Measurements from ENCODE around the gene MAP3K12.
A peak's percentile ranks its signal among the peaks of the same experiment; 100 is the strongest.

DNA sequence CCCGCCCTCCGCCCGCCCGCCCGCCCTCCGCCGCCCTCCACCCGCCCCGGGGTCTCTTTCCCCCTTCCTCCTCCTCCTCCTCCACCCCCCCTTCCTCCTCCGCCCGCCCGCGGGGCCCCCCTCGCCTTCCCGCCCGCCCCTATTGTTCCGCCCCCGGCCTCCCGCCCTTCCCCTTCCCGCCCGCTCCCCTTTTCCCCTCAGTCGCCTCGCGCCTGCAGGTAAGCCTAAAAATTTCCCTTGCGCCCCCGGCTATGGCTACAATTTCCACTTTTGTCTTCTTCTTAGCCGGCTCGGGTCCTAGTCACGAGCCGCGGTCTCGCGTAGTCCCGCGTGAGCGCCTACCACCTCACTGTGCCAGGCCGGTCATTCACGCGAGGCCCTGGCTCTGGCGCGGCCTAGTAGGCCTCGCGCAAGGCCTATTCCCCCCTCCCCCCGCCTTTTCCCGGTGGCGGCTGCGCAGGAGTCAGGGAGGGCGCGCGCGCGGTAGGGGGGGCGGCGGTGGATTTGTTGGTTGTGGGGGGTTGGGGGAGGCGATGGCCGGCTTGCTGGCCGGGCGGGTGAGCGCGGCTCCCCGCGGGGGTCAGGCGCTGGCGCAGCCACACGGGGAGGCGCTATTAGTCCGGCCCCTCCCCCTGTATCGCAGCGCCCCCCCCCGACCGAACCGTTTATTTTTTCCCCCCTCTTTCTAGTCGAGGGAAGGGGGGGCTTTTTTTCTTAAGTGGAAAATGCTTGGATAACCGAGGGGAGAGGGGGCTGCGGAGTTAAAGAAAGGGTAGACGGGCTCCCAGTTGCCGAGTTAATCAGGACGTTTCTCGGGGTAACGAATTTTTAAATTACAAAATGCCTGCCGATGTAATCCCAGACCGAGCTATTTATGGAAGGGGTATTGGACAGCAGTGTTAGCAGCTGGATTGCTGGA is 46.8 kb downstream of the MAP3K12 start:
- TF ChIP-seq YY1 (IDR thresholded peaks at IDR 0.05; ENCODE audit: low read depth) (peak; percentile 70), TAF1 (IDR thresholded peaks at IDR 0.05; ENCODE audit: low read depth) (peak; percentile 62; the same call in 1 of the 2 replicates), REST (IDR thresholded peaks at IDR 0.05; ENCODE audit: low read depth) (no peak), USF1 (IDR thresholded peaks at IDR 0.05) (peak; percentile 10; the same call in 1 of the 2 replicates), MAX (IDR thresholded peaks at IDR 0.05) (peak; percentile 81), CEBPB (IDR thresholded peaks at IDR 0.05) (no peak; the same call in 1 of the 2 replicates), RAD21 (IDR thresholded peaks at IDR 0.05; ENCODE audit: low read depth) (no peak)

Data from Ishikawa (cell line).